Embryonic facial prominence (tissue), 1 donor: ENCODE results near the gene CNTNAP2.
"Not testable (repeated sequence)": the region's sequence is repeated elsewhere in the genome, so short reads cannot be mapped to it uniquely, and the experiment has no call there.

Experiments
- DNase-seq: peaks from one replicate; pipeline ENCODE4 v3.0.0-alpha.2; 2016; ENCODE audit errors: extremely low spot score

Gene CNTNAP2

GRCh38 chr7:148394582-148394981 is 2278.0 kb downstream of the CNTNAP2 start:
- no peak for DNase-seq

GRCh38 chr7:148395352-148395811 is 2278.8 kb downstream of the CNTNAP2 start:
- no peak for DNase-seq

GRCh38 chr7:148395990-148396716 is 2279.6 kb downstream of the CNTNAP2 start:
- DNase-seq, result no peak

GRCh38 chr7:148397056-148397455 is 2280.5 kb downstream of the CNTNAP2 start:
- DNase-seq, result no peak

GRCh38 chr7:148397551-148397950 is 2280.9 kb downstream of the CNTNAP2 start:
- DNase-seq, result no peak

GRCh38 chr7:148397985-148398384 is 2281.4 kb downstream of the CNTNAP2 start:
- no peak for DNase-seq

- DNase-seq, result no peak
Observed at GRCh38 chr7:148398844-148399365, 2282.3 kb downstream of the CNTNAP2 start.

- DNase-seq, result no peak
Observed at GRCh38 chr7:148400101-148400500, 2283.5 kb downstream of the CNTNAP2 start.

GRCh38 chr7:148402159-148402558 is 2285.6 kb downstream of the CNTNAP2 start:
- DNase-seq, result no peak

- DNase-seq, result no peak
Observed at GRCh38 chr7:148403466-148403993, 2286.9 kb downstream of the CNTNAP2 start.

GRCh38 chr7:148408307-148408706 is 2291.7 kb downstream of the CNTNAP2 start:
- no peak for DNase-seq

- DNase-seq, result no peak
Observed at GRCh38 chr7:148410905-148411304, 2294.3 kb downstream of the CNTNAP2 start.

GRCh38 chr7:148412691-148413090 is 2296.1 kb downstream of the CNTNAP2 start:
- DNase-seq, result no peak

- DNase-seq, result no peak
Observed at GRCh38 chr7:148419856-148420832, 2303.5 kb downstream of the CNTNAP2 start.

- no peak for DNase-seq
Observed at GRCh38 chr7:148422030-148422429, 2305.4 kb downstream of the CNTNAP2 start.

- not testable (repeated sequence) for DNase-seq
Observed at GRCh38 chr7:148426393-148426792, 2309.8 kb downstream of the CNTNAP2 start.

GRCh38 chr7:148430690-148431089 is 2314.1 kb downstream of the CNTNAP2 start:
- not testable (repeated sequence) for DNase-seq

- DNase-seq, result no peak
Observed at GRCh38 chr7:148433521-148434180, 2317.1 kb downstream of the CNTNAP2 start.

- no peak for DNase-seq
Observed at GRCh38 chr7:148434181-148434757, 2317.7 kb downstream of the CNTNAP2 start.

GRCh38 chr7:148434887-148435286 is 2318.3 kb downstream of the CNTNAP2 start:
- no peak for DNase-seq

GRCh38 chr7:148435715-148436114 is 2319.1 kb downstream of the CNTNAP2 start:
- no peak for DNase-seq
